GM19023 (cell line): ENCODE data around the gene CWF19L2.
"Not testable (repeated sequence)": the region's sequence is repeated elsewhere in the genome, so short reads cannot be mapped to it uniquely, and the experiment has no call there.

Experiments used
- ATAC-seq: cut with Tn5 transposase; IDR thresholded peaks from one replicate; pipeline ENCODE4 v1.9.1; 2021; ENCODE audit warnings: mild to moderate bottlenecking, moderate library complexity; ENCODE audit not compliant: unreplicated experiment

CWF19L2 gene

DNA sequence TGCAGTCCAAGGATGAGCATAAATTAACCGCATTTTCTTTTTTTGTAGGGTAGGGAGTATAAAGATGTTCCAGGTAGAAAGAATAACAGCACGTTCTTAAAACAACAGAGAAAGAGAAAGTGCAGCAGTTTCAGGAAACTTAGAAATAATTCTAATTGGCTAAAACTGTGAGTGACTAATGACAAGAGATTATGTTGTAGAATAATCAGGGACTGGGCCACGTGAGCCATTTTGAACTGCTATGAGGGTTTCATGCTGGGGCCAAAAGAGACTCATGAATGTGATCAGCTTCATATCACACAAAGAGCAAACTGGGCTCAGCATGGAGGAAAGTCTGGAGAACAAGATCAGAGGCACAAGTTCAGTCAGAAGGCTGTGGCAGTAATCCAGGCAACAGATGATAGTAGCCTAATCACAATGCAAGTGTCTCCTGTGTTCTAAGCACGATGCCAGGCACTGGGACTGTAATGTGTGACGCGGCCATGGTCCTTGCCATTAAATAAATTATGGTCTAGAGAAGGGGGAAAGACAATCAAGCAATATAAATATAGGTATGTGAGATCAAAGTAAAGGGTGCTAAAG, 17.9 kb downstream of the CWF19L2 start:
- no peak for ATAC-seq

DNA sequence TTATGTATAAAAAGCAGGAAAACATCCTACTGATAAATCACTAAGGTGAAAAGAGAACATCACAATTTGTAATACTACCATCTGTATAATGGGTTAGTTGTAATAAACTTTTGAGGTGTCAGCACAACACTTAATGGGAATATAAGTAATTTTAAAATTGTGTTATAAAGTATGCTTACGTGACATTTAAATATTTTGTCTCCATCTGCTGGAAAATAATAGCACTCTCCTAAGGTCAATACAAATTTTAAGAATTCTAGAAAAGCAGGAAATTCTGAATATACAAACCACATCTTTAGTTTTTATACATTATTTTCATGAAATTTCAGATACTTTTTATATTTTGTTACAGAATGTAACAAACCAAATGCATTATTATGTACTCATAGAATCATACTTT, 19.5 kb downstream of the CWF19L2 start:
- no peak for ATAC-seq

DNA sequence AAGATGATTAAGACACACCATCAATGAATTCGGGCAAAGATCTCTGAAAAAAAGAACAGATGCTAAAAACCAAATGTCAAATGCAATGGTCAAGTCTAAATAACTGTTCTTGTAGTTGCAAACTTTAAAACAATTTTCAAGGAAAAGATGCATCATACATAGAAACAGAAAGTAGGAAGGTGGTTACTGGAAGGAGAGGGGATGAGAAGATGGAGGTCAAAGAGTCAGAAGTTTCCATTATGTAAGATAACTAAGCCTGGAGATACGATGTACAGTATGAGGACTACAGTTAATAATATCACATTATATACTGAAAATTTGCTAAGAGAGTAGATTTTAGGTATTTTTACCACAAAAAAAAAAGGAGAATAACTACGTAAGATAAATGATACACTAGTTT, 27.1 kb downstream of the CWF19L2 start:
- ATAC-seq: no peak

DNA sequence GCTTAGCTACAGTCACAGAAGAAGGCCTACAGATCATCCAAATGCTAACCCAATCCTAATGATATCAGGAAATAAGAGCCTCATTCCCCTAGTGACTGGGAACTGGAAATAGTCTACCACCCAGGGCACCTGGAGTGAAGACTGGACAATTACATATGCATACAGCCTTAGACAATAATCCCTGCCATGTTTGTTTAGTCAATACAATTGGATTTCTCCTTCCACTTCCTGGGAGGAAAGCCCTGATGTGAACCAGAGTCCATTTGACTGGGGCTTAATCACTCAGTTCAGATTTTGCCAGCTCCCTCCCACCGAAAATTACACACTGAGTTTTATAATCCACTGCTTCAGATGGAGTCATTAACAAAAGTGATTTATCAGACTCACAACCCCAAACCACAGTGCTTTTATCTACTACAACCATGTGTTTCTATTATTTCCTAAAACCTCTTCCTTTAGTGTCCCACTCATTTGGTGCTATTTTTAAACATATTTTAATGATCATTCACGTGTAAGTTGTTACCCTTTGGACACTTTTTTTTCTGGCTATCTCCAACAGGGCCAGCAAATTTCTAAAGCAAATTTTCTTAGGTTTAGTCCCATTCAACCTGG, 29.9 kb downstream of the CWF19L2 start:
- no peak for ATAC-seq

DNA sequence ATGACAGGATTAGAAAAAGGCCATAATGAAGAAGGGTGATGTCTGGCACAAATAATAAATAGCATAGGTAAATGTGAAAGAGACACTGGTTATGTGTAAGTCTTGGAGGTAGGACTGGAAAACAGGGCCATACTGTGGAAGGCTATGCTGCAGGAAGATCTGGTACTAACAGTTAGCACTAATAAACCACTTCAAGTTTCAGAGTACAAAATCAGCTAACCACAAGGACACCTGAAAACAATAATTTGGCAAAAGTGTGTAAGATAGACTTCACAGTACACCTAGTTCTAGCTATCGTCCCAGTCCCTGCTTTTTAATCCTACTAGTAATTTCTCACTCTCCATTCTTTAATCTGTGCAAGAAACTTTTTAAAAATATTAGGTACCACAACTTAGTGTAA, 44.3 kb downstream of the CWF19L2 start:
- ATAC-seq: no peak

DNA sequence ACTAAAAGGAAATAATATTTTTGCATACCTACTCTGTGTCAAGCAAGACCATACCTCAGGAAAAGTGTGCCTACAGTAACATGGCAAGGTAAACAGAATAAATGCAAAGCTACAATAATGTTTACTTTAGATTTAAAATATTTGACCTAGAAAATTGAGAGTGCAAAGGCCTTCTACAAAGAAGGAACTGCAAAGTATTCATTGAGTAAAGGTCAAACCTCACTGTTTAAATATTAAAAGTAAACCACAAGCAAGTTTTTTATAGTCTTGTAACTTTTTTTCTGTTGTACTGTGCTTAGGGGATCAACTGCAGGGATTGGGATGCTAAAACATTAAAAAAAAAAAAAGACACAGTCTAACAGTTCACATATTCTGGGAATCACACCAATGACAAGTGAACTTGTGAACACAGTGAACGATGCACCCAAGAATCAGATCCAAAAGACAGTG, 48.8 kb downstream of the CWF19L2 start:
- ATAC-seq: no peak

DNA sequence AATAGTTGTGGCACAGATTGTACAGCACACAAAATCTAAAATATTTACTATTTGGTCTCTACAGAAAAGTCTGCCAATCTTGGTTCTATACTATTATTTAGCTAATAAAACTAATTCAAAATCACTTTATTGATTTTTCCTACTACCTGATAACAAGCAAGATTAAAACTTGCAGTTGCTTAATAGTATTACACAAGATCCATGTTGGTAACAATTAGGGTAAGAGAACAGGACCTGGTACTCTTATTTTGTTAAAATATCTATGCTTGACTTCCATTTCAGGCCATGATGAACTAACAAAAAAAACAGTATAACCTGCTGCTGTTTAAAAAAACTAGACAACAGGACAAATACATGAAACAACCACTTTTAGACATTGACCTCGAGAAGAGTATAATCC, 52.4 kb downstream of the CWF19L2 start:
- ATAC-seq: no peak

DNA sequence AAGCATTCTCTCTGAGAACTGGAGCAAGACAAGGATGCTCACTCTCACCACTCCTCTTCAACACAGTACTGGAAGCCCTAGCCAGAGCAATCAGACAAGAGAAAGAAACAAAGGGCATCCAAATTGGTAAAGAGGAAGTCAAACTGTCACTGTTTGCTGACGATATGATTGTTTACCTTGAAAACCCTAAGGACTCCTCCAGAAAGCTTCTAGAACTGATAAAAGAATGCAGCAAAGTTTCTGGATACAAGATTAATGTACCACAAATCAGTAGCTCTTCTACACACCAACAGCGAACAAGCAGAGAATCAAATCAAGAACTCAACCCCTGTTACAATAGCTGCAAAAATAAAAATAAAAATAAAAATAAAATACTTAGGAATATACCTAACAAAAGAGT, 56.5 kb downstream of the CWF19L2 start:
- ATAC-seq: not testable (repeated sequence)

DNA sequence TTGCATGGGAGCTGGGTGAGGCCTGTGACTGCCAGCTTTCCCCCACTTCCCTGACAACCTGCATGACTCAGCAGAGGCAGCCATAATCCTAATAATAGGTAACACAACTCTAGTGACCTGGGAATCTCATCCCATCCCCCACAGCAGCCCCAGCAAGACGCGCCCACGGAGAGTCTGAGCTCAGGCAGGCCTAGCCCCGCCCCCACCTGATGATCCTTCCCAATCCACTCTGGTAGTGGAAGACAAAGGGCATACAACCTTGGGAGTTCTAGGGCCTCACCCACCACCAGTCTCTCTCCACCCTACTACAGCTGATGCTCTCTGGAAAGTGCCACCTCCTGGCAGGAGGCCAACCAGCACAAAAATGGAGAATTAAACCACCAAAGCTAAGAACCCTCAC, 60.3 kb downstream of the CWF19L2 start:
- ATAC-seq: no peak

DNA sequence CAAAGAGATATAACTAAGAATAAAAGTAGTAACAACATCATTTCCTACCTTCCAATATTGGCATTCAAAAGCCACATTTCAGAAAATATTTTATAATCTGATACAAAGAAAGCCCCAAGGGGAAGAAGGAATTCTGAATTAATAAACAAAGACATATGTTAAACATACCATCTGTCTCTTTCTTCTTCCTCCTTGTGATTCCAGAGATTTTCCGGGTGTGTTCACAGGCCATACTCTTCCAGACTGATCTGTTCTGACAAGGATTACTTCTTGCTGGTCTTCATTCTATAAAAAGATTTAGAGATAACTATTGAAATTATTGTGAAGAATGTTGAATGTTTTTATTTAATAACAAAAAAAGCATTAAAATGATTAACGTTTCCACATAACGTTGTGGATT, 65.0 kb downstream of the CWF19L2 start:
- ATAC-seq: no peak

DNA sequence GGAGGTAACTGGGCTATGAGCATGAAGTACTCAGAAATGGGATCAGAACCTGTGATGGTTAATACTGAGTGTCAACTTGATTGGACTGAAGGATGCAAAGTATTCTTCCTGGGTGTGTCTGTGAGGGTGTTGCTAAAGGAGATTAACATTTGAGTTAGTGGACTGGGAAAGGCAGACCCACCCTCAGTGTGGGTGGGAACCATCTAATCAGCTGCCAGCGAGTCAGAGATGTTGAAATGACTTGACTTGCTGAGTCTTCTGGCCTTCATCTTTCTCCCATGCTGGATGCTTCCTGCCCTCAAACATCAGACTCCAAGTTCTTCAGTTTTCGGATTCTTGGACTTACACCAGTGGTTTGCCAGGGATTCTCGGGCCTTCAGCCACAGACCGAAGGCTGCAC, 66.9 kb downstream of the CWF19L2 start:
- not testable (repeated sequence) for ATAC-seq

DNA sequence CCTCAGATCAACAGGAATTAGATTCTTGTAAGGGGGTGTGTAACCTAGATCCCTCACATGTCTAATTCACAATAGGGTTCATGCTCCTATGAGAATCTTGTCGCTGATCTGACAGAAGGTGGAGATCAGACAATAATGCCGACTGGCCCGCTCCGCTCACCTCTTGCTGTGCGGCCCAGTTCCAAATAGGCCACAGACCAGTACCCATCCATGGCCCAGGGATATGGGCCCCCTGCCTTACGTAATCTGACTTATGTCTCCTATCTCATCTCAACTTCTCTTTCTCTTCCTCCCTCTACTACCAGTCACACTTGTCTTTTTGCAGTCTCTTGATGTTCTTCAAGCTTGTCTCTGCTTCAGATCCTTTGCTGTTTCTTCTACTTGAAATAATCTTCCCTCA, 70.0 kb downstream of the CWF19L2 start:
- no peak for ATAC-seq

DNA sequence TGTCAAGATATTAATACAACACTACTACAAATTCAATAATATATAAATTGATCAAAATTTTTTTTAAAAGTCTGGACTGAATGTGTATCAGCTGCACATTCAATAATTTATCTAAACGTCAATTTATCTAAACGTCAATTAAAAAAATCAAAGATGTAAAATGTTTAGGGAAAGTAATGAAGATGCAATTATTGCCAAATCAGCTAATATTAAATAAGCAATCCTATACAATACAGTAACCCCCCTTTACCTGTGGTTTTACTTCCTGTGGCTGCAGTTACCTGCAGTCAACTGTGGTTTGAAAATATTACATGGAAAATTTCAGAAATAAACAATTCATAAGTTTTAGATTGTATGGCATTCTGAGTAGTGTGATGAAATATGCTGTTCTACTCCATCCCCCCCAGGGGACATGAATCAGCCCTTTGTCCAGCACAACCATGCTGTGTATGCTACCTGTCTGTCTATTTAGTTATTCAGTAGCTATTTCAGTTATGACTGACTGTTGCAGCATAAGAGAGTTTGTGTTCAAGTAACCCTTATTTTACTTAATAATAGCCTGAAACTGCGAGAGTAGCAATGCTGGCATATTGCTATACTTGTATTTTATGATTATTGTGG, 72.2 kb downstream of the CWF19L2 start:
- ATAC-seq: no peak

DNA sequence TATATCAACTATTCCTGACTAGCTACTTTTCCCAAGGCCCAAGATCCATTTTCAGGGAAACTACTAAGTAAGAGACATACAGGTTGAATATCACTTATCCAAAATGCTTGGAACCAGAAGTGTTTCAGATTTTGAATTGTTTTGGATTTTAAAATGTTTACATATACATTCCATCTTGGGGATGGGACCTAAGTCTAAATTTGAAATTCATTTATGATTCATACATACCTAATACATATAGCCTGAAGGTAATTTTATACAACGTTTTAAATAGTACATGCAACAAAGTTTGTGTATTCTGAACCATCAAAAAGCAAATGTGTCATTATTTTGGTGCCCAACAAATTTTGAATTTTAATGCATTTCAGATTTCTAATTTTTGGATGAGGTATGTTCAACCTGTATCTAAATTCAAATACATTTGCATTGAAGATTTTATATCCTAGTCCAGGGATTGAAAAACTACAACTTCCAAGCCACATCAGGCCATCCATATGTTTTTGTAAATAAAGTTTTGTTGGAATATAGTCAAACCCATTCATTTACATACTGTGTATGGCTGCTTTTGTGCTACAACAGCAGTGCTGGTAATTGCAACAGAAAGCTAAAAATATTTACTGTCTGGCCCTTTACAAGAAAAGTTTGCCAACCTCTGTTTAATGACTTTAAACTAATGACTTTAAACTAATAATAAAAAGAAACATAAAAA, 73.3 kb downstream of the CWF19L2 start:
- no peak for ATAC-seq

DNA sequence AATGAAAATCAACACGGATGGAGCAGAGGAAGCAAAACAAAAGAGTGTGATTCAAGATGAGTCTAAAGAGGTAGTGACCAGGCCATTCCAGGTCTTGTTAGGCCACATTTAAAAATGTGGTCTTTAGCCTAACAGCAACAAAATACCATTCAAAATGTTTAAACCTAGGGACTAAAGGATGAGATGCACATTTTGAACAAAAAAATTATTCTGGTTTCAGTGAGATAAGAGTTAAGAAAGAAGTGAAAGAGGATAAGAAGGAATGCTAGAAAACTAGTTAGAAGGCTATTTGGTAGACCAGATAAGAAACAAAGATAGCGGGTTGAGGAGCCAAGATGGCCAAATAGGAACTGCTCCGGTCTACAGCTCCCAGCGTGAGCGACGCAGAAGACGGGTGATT, 85.2 kb downstream of the CWF19L2 start:
- ATAC-seq: no peak

DNA sequence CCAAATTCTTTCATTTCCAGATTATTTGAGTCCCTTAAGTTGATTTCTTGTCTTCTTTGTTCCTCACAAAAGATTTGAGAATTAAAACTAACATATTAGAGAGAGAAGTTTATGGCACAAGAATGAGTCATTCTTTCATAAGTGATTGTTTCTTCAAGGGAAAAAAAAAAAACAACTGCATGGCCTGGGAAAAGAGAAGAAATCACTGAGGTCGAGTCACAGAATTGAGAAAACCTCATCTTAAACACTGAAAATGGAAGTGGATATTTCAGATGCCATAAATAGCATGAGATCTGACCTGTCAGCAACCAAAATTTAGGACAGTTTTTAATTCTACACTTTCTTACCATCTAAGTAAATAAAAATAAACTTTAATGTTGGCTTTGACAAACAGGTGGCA, 87.2 kb downstream of the CWF19L2 start:
- ATAC-seq: no peak

DNA sequence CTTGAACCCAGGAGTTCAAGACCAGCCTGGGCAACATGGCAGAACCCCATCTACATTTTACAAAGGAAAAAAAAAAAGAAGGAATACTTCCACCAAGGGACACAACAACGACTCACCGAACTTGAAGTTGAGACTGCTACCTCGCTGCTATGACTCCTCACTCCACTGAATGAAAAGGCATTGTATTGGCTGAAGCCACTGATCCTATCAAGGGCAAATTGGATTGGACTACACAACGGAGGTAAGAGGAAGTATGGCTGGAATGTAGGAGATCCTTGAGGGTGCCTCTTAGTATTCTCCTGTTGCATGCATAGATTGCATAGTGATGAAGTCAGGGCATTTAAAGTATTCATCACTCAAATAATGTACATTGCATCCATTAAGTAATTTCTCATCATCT, 97.9 kb downstream of the CWF19L2 start:
- no peak for ATAC-seq

DNA sequence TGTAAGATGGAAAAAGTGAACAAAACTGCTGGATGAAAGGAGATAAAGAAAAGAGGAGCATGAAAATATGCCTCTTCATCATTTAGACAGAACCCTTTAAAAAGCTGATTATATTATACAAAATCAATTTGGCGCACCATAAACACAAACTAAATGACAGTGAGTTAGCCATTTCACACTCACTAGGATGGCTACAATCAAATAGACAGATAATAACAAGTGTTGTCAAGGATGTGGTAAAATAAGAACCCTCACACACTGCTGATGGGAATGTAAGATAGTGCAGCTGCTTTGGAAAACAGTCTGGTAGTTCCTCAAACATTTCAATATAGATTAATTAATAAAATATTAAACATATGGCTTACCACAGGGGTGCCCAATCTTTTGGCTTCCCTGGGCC, 99.7 kb downstream of the CWF19L2 start:
- ATAC-seq: no peak

DNA sequence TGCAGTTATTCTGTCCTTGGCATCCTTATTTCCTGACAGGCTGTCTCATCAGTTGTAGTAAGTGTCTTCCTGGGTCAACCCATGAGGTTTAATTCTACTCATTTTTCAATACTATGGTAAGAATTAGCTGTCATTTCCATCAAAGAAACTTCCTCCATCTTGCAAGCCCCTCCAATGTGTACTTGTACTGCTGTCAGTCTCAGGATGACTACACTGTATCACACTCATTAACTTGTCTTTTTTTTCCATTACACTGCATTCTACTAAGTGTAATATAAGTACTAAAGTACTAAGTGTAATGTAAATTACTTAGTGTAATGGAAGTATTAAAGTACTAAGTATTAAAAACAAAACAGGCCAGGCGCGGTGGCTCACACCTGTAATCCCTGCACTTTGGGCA, 102.8 kb downstream of the CWF19L2 start:
- no peak for ATAC-seq

DNA sequence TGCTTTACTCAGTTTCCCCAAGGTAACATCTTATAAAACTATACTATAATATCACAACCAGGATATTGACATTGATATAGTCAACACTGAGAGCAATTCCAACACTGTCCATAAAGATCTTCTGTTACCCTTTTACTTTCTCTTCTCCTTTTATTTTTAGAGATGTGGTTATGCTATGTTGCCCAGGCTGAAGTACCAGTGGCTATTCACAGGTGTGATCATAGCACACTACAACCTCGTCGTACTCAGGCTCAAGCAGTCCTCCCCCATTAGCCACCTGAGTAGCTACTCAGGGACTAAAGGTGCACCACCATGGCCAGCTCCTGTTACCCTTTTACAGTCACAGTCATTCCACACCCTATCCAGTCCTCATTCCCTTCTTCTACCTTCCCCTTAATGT, 119.7 kb downstream of the CWF19L2 start:
- ATAC-seq: no peak

DNA sequence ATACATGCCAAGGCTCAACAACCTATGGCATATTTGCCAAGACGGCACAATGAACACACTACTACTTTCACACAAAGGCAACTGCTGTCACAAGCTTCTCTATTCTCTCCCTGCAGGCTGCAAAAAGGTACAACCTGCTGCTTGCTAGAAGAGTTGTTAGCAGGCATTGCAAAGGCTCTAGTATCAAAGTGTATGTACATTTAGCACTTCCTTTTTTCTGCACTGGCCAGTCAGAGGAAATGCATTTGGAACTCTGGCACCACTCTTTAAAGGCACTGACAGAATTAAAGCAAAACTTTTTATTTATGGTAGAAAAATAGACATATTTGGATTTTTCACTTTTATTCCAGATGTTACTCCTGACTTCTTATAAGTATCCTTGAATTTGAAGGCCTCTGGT, 125.9 kb downstream of the CWF19L2 start:
- ATAC-seq: no peak

DNA sequence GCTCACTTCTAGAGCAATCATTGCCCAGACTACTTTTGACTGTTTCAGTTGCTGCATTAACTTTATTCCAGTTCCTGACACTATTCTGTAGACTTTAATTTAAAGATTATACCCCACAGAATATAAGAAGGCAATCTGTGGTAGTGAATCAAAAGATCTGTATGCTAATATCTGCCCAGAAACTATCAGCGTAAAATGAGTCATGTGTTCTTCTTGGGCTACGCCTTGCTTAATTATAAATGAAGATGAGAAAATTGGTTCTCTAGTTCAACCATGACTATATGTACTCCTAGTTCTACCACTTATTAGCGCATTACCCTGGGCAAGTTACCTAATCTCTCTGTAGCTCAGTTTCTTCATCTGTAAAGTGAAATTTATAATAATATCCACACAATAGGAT, 128.5 kb downstream of the CWF19L2 start:
- ATAC-seq: no peak
